ENCODE measurements around the gene MACROD1.
A peak's percentile ranks its signal among the peaks of the same experiment; 100 is the strongest.
"Not testable (repeated sequence)": the region's sequence is repeated elsewhere in the genome, so short reads cannot be mapped to it uniquely, and the experiment has no call there.

MACROD1 gene

GRCh38 chr11:64058494-64058893 lies 107.4 kb downstream of the MACROD1 start:
- no peak for DNase-seq (ENCODE audit: low read depth, low spot score)

GRCh38 chr11:64057890-64058289 lies 108.0 kb downstream of the MACROD1 start:
- no peak for DNase-seq (ENCODE audit: low read depth, low spot score)

- DNase-seq (ENCODE audit: low read depth, low spot score), result no peak
These were observed 109.1 kb downstream of the MACROD1 start for GRCh38 chr11:64056861-64057260.

- no peak for DNase-seq (ENCODE audit: low read depth, low spot score)
These were observed 109.6 kb downstream of the MACROD1 start for GRCh38 chr11:64056213-64056785.

- DNase-seq (ENCODE audit: low read depth, low spot score), result no peak
These were observed 110.8 kb downstream of the MACROD1 start for GRCh38 chr11:64055077-64055476.

GRCh38 chr11:64053699-64054098 lies 112.2 kb downstream of the MACROD1 start:
- DNase-seq (ENCODE audit: low read depth, low spot score), result peak; percentile 57

GRCh38 chr11:64052938-64053622 lies 112.8 kb downstream of the MACROD1 start:
- no peak for DNase-seq (ENCODE audit: low read depth, low spot score)

- DNase-seq (ENCODE audit: low read depth, low spot score), result no peak
These were observed 113.5 kb downstream of the MACROD1 start for GRCh38 chr11:64052436-64052835.

GRCh38 chr11:64051297-64051696 lies 114.6 kb downstream of the MACROD1 start:
- no peak for DNase-seq (ENCODE audit: low read depth, low spot score)

- no peak for DNase-seq (ENCODE audit: low read depth, low spot score)
These were observed 116.4 kb downstream of the MACROD1 start for GRCh38 chr11:64049509-64049908.

GRCh38 chr11:64048042-64048854 lies 117.7 kb downstream of the MACROD1 start:
- DNase-seq (ENCODE audit: low read depth, low spot score), result no peak

- not testable (repeated sequence) for DNase-seq (ENCODE audit: low read depth, low spot score)
These were observed 118.5 kb downstream of the MACROD1 start for GRCh38 chr11:64047373-64047772.

- DNase-seq (ENCODE audit: low read depth, low spot score), result no peak
These were observed 120.2 kb downstream of the MACROD1 start for GRCh38 chr11:64045700-64046099.

GRCh38 chr11:64044730-64045393 lies 121.1 kb downstream of the MACROD1 start:
- no peak for DNase-seq (ENCODE audit: low read depth, low spot score)

- no peak for DNase-seq (ENCODE audit: low read depth, low spot score)
These were observed 122.4 kb downstream of the MACROD1 start for GRCh38 chr11:64043545-64043944.

- DNase-seq (ENCODE audit: low read depth, low spot score), result no peak
These were observed 123.6 kb downstream of the MACROD1 start for GRCh38 chr11:64042301-64042700.

- DNase-seq (ENCODE audit: low read depth, low spot score), result no peak
These were observed 124.1 kb downstream of the MACROD1 start for GRCh38 chr11:64041846-64042245.

- no peak for DNase-seq (ENCODE audit: low read depth, low spot score)
These were observed 125.1 kb downstream of the MACROD1 start for GRCh38 chr11:64040684-64041322.

- no peak for DNase-seq (ENCODE audit: low read depth, low spot score)
These were observed 126.8 kb downstream of the MACROD1 start for GRCh38 chr11:64039012-64039665.

- no peak for DNase-seq (ENCODE audit: low read depth, low spot score)
These were observed 127.4 kb downstream of the MACROD1 start for GRCh38 chr11:64038500-64038899.

- no peak for DNase-seq (ENCODE audit: low read depth, low spot score)
These were observed 128.8 kb downstream of the MACROD1 start for GRCh38 chr11:64037027-64037634.
